HUES64 (cell line): ENCODE data around the gene PCCA.

ENCODE experiments used
- H3K27ac ChIP-seq: 2 replicates; pipeline ENCODE4 v1.7.0; 2013; ENCODE audit warnings: low read depth, low read length, inconsistent platforms
- H3K27me3 ChIP-seq: 2 replicates; pipeline ENCODE4 v1.6.1; 2013; ENCODE audit warnings: mild to moderate bottlenecking, low read length; ENCODE audit not compliant: insufficient read depth
- H3K36me3 ChIP-seq: 2 replicates; pipeline ENCODE4 v1.6.1; 2013; ENCODE audit warnings: mild to moderate bottlenecking, low read length; ENCODE audit not compliant: insufficient read depth
- H3K4me1 ChIP-seq: 2 replicates; pipeline ENCODE4 v1.6.1; 2013; ENCODE audit warnings: mild to moderate bottlenecking, low read length, moderate library complexity; ENCODE audit not compliant: insufficient read depth
- H3K4me3 ChIP-seq: 2 replicates; pipeline ENCODE4 v1.5.1; 2013; ENCODE audit warnings: mild to moderate bottlenecking, low read length, moderate library complexity
- H3K9ac ChIP-seq: 2 replicates; pipeline ENCODE4 v1.6.1; 2013; ENCODE audit warnings: mild to moderate bottlenecking, low read depth, low read length
- H3K9me3 ChIP-seq: 2 replicates; pipeline ENCODE4 v1.6.1; 2013; ENCODE audit warnings: low read depth, low read length; ENCODE audit not compliant: insufficient read depth
- whole genome bisulfite sequencing: fragments of 150-250, 120-280 bp; methylation state at CpG from one replicate; pipeline ENCODE4 v1.1.7; 2013; ENCODE audit warnings: missing lambda C conversion rate; 5-methylcytosine and 5-hydroxymethylcytosine counted together

The PCCA gene

DNA sequence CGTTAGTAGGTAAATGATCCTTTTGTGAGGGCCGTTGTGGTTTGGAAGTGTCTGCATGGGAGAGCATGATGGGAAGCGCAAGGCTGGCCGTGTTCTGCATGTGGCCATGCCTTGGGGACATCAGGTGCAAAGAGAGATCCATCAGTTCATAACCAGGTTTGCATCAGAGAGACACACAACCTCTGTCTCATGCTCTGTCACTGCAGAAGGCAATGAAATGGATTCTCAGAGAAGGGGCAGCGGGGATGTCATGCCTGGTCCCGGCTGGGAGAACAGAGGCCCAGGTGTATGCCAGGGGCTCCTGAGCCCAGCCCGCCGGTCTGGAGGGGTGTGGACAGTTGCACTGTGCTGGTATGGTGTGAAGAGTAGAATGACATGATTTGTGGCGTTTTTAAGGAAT is 439.5 kb downstream of the PCCA start:
- no peak overlapping the region for H3K4me3 ChIP-seq
- peaks cover 26% of the 10 kb centered on the region for H3K4me1 ChIP-seq
- WGBS: 93% methylated on average over 9 of the region's 9 CpGs
- H3K9ac ChIP-seq: no peak overlapping the region
- no peaks in the 10 kb centered on the region for H3K9me3 ChIP-seq
- no peaks in the 10 kb centered on the region for H3K27me3 ChIP-seq
- no peak overlapping the region for H3K27ac ChIP-seq
- peaks cover 8% of the 10 kb centered on the region; the same call in 1 of the 2 replicates for H3K36me3 ChIP-seq

DNA sequence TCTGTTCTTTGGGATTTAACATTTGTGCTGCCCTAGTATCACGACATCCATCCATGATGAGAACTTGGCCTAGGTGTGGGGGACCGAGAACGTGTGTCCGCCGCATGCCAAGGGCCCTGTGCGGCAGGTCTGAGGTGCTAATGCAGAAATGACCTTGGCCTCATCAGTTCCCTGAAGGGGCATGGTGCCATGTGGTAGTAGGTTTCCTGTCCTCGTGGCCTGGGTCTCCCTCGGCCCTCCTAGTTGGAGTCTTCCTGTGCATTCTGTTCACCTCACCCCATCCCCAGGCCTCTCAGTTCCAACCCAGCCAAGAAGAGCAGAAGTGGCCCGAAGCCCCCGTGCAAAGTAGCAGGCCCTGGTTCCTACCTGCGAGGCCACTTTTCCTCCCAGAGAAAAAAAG is 439.9 kb downstream of the PCCA start:
- WGBS: 96% methylated on average over 11 of the region's 11 CpGs
- Histone ChIP-seq H3K4me1 (peaks cover 26% of the 10 kb centered on the region), H3K36me3 (peaks cover 8% of the 10 kb centered on the region; the same call in 1 of the 2 replicates), H3K4me3 (no peak overlapping the region), H3K27me3 (no peaks in the 10 kb centered on the region), H3K9me3 (no peaks in the 10 kb centered on the region), H3K9ac (no peak overlapping the region), H3K27ac (no peak overlapping the region)

DNA sequence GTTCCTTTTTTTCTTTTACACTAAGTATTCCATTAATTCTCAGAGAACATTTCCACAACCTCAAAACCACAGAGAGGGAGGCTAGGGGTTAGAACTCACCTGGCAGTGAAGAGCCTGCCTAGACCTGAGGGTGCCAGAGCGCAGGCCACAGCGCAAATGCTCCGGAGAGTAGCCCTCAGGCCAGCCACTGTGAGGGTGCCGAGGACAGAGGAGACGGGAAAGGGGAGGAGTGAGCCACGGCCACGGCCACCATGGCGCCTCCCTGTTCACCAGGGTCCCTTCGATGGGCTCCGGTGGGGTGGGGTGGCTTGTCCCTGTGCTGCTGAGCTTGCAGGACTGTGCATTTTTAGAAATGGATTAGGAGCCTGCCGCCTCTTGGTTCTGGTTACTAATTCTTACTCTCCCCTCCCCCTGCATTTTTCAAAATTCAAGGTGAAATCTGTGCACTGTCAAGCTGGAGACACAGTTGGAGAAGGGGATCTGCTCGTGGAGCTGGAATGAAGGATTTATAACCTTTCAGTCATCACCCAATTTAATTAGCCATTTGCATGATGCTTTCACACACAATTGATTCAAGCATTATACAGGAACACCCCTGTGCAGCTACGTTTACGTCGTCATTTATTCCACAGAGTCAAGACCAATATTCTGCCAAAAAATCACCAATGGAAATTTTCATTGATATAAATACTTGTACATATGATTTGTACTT is 440.9 kb downstream of the PCCA start:
- no peaks in the 10 kb centered on the region for H3K9me3 ChIP-seq
- peaks cover 8% of the 10 kb centered on the region; the same call in 1 of the 2 replicates for H3K36me3 ChIP-seq
- 94% methylated on average over 15 of the region's 15 CpGs for WGBS
- H3K9ac ChIP-seq: no peak overlapping the region
- peaks cover 26% of the 10 kb centered on the region for H3K4me1 ChIP-seq
- H3K27me3 ChIP-seq: no peaks in the 10 kb centered on the region
- no peak overlapping the region for H3K4me3 ChIP-seq
- no peak overlapping the region for H3K27ac ChIP-seq

DNA sequence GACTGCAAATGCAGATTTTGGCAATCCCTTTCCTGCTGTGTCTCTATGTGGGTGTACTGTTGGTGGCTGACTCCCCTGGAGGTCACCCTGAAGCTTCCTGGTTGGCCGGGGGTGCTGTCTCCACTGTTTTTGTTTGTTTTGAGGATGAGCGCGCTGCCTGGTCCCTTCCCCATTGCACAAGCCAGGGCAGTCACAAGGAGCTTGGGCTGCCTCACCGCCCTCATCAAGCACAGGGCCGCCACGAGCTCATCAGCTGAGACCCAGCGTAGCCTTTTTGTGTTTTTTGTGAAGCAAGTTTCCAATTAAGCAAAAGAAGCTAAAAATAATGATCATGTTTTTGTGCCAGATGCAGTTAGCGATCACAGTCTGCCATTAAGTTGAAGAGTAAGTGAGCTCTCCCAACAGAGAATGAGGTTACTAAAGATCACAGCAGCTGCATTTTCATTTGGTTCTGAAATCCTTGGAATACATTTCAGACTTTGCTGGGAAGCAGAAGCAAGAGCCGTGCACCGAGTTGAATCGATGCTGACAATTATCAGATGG is 441.8 kb downstream of the PCCA start:
- Histone ChIP-seq H3K36me3 (peaks cover 8% of the 10 kb centered on the region; the same call in 1 of the 2 replicates), H3K4me1 (peaks cover 19% of the 10 kb centered on the region), H3K9ac (no peak overlapping the region), H3K4me3 (no peak overlapping the region), H3K27ac (no peak overlapping the region), H3K27me3 (no peaks in the 10 kb centered on the region), H3K9me3 (no peaks in the 10 kb centered on the region)
- WGBS: 75% methylated on average over 11 of the region's 11 CpGs

DNA sequence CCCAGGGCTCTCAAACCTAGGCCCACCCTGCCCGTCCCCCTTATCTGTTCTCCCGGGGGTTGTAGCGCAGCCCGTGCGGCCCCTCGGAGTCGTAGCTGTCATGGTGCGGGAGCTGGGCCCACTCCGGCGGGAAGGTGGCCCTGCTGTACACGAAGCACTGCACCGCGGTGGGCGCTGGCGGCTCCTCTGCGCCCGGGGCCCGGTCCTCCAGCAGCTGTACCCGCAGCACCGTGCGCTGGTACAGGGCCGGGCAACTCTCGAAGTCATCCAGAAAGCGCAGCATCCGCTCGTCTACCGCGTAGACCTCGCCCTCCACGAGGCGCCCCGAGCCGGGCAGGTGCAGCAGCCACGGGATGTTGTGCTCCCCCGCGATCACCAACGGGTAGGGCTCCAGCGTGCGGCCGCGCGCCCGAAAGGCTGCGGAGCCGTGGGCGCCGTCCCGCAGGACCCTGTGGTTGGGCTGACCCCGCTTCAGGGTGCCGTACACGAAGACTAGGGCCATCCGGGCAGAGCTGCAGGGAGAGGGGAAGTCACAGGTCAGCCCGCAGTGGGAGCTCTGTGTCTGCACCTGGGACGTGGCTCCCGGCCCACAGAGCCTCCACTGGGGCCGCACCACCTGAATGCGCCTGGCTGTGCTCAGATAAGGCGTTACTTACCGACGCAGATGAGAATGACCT is 443.3 kb downstream of the PCCA start:
- H3K27me3 ChIP-seq: no peaks in the 10 kb centered on the region
- peaks cover 8% of the 10 kb centered on the region; the same call in 1 of the 2 replicates for H3K36me3 ChIP-seq
- H3K4me1 ChIP-seq: peaks cover 10% of the 10 kb centered on the region
- no peak overlapping the region for H3K9ac ChIP-seq
- H3K9me3 ChIP-seq: no peaks in the 10 kb centered on the region
- H3K27ac ChIP-seq: no peak overlapping the region
- 96% methylated on average over 60 of the region's 60 CpGs for WGBS
- H3K4me3 ChIP-seq: no peak overlapping the region

DNA sequence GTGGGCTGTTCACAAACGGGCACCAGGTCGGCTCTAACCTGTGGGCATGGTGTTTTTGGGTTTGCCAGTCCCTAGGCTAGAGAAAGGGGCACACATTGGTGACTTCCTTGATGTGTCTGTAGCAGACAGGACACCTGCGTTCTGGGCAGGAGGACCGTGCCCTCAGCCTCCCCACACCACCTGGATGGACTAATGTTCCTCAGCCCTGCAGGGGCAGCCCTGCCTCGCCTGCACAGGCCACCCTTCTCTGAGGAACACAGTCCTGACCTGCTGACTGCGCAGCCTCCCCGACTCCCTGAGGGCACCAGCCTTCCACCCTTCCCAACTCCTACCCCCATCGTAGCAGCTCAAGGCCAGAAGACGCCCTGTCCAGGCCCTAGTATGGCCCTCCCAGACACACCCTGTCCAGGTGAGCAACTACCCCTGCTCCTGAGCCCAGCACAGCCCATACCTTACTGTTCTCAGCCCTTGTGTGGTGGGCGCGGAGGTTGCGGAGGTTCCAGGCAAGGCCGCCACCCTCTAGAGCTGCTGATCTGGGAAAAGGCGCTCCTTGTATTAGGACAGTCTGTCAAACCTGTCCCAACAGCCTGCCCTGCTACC is 444.0 kb downstream of the PCCA start:
- H3K4me1 ChIP-seq: peaks cover 10% of the 10 kb centered on the region
- 97% methylated on average over 14 of the region's 14 CpGs for WGBS
- no peak overlapping the region for H3K9ac ChIP-seq
- no peak overlapping the region for H3K4me3 ChIP-seq
- peaks cover 8% of the 10 kb centered on the region; the same call in 1 of the 2 replicates for H3K36me3 ChIP-seq
- no peak overlapping the region for H3K27ac ChIP-seq
- no peaks in the 10 kb centered on the region for H3K9me3 ChIP-seq
- no peaks in the 10 kb centered on the region for H3K27me3 ChIP-seq

DNA sequence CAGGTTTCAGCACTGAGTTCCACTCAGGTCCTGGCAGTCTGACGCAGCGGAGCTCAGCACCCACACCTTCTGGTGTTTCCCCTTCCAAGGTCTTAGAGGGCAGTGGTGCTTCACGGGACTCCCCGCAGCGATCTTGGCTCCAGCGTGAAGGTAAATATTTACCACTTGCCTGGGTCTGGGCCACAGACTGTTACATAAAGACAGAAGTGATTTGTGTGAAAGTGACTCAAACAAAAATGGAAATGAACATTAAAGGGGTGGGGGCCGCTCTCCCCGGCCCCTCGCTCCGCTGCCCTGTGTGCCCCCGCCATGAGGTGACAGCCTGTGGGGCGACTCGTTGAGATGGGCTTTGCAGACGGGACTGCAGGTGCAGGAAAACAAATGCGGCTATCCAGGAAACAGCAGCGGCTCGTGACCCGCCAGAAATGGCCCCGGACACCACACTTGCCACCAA is 444.7 kb downstream of the PCCA start:
- 94% methylated on average over 19 of the region's 19 CpGs for WGBS
- H3K4me1 ChIP-seq: peaks cover 10% of the 10 kb centered on the region
- peaks cover 4% of the 10 kb centered on the region; the same call in 1 of the 2 replicates for H3K36me3 ChIP-seq
- H3K27me3 ChIP-seq: no peaks in the 10 kb centered on the region
- H3K9ac ChIP-seq: no peak overlapping the region
- no peak overlapping the region for H3K27ac ChIP-seq
- H3K9me3 ChIP-seq: no peaks in the 10 kb centered on the region
- no peak overlapping the region for H3K4me3 ChIP-seq

DNA sequence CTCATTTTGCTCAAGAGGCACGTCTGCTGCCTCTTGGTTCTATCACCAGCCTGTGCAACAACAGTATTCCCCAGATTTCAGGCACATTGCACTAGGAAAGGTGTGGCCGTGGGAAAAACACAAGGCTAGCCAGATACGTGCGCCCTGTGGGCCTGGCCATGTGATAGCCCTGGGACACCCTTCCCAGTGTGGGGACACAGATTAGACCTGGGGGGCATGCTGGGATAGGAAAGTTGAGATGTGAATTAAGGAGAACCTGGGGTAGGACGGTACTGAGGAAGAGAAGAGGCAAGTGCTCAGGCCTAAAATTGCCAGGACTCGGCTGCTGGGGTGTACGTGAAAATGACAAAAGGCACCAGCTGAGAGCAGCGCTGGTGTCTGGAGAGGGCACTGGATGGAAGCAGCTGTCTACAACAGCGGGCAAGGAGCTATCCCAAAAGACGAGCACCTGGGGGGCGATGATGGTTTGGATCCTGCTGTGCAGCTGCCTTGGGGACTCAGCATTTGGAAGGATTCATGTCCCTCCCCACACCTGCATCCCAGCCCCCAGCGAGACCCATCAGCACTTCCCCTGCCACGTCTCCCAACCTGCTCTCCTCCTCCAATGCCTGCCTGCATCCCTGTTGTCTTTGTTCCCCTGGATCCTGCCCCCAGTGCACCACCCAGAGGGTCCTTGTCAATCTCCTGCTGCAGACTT is 445.4 kb downstream of the PCCA start:
- Histone ChIP-seq H3K4me1 (peaks cover 10% of the 10 kb centered on the region), H3K27me3 (no peaks in the 10 kb centered on the region), H3K9ac (no peak overlapping the region), H3K9me3 (no peaks in the 10 kb centered on the region; the same call in 1 of the 2 replicates), H3K27ac (no peak overlapping the region), H3K36me3 (no peaks in the 10 kb centered on the region), H3K4me3 (no peak overlapping the region)
- 86% methylated on average over 13 of the region's 13 CpGs for WGBS

DNA sequence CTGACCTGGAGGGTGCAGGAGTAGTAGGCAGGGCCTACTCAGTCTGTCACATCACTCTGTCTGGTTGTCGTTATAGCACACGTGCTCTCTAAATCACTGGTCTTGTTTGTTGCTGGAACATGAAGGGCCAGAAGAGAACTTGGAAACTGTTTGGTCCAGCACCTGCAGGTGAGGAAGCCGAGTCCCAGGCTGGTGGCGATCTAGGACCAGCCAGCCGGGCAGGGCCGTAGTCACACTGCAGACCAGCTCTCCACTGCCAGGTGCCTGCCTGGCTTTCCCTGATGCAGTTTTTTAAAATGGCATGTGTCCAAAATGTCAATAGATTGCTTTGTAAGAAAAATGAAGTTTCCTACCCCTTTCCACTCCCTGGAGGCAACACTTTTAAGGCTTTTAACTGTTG is 446.0 kb downstream of the PCCA start:
- Histone ChIP-seq H3K27me3 (no peaks in the 10 kb centered on the region), H3K9me3 (no peaks in the 10 kb centered on the region; the same call in 1 of the 2 replicates), H3K4me3 (no peak overlapping the region), H3K4me1 (peaks cover 10% of the 10 kb centered on the region), H3K36me3 (no peaks in the 10 kb centered on the region), H3K9ac (no peak overlapping the region), H3K27ac (no peak overlapping the region)
- WGBS: 95% methylated on average over 6 of the region's 6 CpGs

DNA sequence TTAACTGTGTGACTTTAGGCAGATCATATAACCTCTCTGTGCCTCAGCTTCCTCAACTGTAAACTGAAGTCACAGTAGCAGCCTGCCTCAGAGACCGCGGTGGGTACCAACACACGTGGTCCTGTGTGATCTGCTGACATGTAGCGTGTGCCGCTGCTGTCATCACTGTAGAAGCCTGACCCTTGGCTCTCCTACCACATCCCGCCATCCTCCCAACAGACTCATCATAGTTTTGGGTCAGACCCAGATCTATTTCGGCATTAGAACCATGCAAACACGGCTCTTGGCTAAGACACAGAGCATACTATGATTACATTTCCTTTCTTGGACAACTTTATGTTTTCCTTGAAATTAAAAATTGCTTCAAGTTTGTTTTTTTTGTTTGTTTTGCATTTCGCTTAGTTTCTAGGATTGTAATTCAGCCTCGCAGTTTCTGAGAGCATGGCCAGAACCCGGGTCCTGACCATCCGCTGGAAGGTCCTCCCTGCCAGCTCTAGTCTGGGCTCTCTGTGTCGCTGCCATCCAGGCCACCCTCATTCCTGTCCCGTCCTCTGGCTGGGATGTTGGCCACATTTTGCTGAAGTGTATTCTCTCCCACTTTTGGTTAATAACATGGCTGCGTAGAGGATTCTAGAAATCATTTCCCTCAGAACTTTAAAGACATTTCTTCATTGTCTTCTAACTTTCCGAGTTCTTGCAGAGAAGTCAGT is 446.7 kb downstream of the PCCA start:
- H3K27ac ChIP-seq: no peak overlapping the region
- WGBS: 94% methylated on average over 16 of the region's 16 CpGs
- no peak overlapping the region for H3K9ac ChIP-seq
- H3K27me3 ChIP-seq: no peaks in the 10 kb centered on the region
- peaks cover 3% of the 10 kb centered on the region for H3K4me1 ChIP-seq
- H3K36me3 ChIP-seq: no peaks in the 10 kb centered on the region
- no peaks in the 10 kb centered on the region; the same call in 1 of the 2 replicates for H3K9me3 ChIP-seq
- H3K4me3 ChIP-seq: no peak overlapping the region
